Thymus (tissue), 11 donors: Measurements from ENCODE around the gene MRGPRD. TPM values are rescaled to one million over a fixed set of nuclear protein-coding genes. Genes with fewer than 3 reads are reported as not detected.

Source experiments
- DNase-seq, 9 donors: peaks; one replicate each; pipeline ENCODE4 v3.0.0-alpha.2; 2013; ENCODE audit warnings: low spot score in 9 of 9, low read depth in 6 of 9, missing footprints in 1 of 9
- H3K27ac ChIP-seq, 2 donors: one replicate each; pipeline ENCODE4 v1.5.1; 2013; ENCODE audit warnings: control low read depth in 1 of 2, low read depth in 1 of 2, low read length in 1 of 2, mild to moderate bottlenecking in 1 of 2, moderate library complexity in 1 of 2
- H3K27me3 ChIP-seq, 2 donors: one replicate each; pipeline ENCODE4 v1.5.1; 2013; ENCODE audit warnings: low read length in 1 of 2; ENCODE audit not compliant: control insufficient read depth in 2 of 2, insufficient read depth in 1 of 2
- H3K36me3 ChIP-seq, 2 donors: one replicate each; pipeline ENCODE4 v1.5.1; 2013; ENCODE audit warnings: low read length in 1 of 2, mild to moderate bottlenecking in 1 of 2, moderate library complexity in 1 of 2; ENCODE audit not compliant: control insufficient read depth in 2 of 2, insufficient read depth in 2 of 2
- H3K4me1 ChIP-seq, 2 donors: one replicate each; pipeline ENCODE4 v1.5.1; 2013; ENCODE audit warnings: low read length in 2 of 2; ENCODE audit not compliant: control insufficient read depth in 2 of 2, insufficient read depth in 2 of 2
- H3K4me3 ChIP-seq, 2 donors: one replicate each; pipeline ENCODE4 v1.5.1; 2013; ENCODE audit warnings: low read length in 2 of 2, control low read depth in 1 of 2, mild to moderate bottlenecking in 1 of 2
- H3K9me3 ChIP-seq, 2 donors: one replicate each; pipeline ENCODE4 v1.5.1; 2013; ENCODE audit warnings: low read length in 1 of 2, mild to moderate bottlenecking in 1 of 2; ENCODE audit not compliant: control insufficient read depth in 2 of 2, insufficient read depth in 1 of 2
- WGBS: extraction: QIAGEN DNeasy Blood & Tissue Kit; methylation state at CpG from one replicate; pipeline ENCODE4 v1.1.7; 2013; 5-methylcytosine and 5-hydroxymethylcytosine counted together
- polyA plus RNA-seq: library from polyadenylated mRNA; stranded (reverse); fragments of 200-250 nt; gene quantifications from one replicate; pipeline ENCODE4 v1.2.3, GENCODE V29; 2013
- total RNA-seq: library from RNA; stranded (reverse); fragments of 120-200 nt; gene quantifications from one replicate; pipeline ENCODE4 v1.2.4, GENCODE V29; 2013
- donor health status: healthy.

The MRGPRD gene
- total and polyA plus RNA-seq, 2 donors = 0.05 TPM; not detected in 1

DNA sequence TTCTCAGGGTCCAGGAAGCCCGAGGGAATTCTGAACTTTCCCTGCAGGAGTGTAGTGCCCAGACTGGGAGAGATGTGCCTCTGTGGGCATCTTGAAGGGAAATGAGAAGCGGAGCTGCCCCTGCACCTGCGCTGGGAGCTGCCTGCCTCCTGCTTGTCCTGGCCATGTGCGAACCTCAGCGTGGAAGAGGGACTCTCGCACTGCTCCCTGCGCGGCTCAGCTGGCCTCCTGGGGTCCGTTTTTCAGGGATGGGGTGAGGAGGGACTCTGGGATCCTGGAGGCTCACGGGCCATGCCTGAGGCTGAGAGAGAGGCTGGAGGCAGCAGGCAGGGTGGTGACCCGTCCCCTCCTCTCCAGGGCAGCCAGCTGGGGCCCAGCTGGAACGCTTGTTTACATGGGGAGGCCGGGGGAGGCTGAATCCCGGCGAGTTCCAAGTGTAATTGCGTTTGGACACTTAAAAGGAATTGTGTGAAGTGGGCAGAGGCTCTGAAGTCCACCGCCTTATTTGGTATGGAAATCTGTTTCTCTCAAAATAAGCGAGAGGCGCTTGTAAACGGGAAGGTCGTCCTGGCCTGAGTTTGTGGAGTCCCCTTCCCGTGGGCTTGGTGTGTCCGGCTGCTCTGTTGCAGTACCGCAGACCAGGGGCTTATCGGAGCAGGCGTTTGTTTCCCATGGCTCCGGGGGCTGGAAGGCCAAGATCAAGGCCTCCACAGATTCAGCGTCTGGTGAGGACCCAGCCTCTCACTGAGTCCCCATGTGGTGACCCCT lies 33.5 kb upstream of the MRGPRD start:
- Histone ChIP-seq H3K4me3 (no peak overlapping the region), H3K27me3 (peaks cover 50 to 67% of the 10 kb centered on the region in 2 donors)

DNA sequence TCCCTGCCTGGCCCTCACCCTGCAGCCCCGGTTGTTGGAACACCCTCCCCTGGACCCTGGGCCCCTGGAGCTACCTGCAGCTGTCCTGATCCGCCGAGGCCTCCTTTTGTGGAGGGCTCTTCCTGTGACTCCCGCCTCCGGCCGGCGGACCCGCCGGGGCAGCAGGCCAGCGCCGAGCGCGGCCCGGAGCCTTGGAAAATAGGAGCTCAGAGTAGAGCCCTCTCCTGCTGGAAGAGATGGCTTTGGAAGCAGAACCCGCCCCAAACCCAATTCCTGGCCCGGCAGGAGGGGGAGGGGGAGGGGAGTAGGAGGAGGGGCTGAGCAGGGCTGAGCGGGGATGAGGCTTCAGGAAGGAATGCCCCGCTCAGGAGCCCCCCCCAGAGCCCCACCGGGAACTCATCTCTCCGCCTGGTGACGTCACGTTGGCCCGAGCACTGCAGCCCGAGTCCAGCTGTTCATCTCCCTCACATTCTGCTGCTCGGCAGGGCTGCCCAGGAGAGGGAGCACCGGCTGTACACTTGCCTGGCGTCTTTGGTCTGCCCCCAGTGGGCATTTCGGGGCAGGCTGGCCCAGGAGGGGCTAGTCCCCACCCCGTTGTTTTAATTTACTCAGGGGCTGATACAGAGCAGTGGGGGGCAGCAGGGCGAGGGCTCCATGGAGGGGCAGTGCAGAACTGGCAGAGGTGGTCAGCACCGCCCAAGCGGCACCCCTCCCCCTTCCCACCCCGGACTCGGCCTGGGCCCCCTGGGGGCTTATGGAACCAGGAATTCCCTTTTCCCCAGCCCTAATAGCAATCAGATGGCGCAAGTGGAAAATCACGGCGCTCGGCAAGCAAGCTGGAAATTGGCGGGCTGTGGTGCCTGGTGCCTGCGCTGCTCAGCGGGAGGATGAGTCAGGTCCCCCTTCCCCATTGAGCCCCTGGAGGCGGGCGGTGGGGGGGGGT lies 32.5 kb upstream of the MRGPRD start, which contains the start of gene MRGPRF:
Gene MRGPRF (minus strand): TSS at position 238 of the 943 bp plus-strand sequence. CDS start 3,345 bp downstream, outside the sequence.
- H3K4me1 ChIP-seq = no peaks in the 10 kb centered on the region
- H3K27ac ChIP-seq = no peak within 1 kb of the TSS
- WGBS = 12% methylated on average over 43 of the region's 43 CpGs
- no peaks in the 10 kb centered on the region for H3K36me3 ChIP-seq
- no peak within 1 kb of the TSS for H3K4me3 ChIP-seq
- peaks cover 50 to 77% of the 10 kb centered on the region in 2 donors for H3K27me3 ChIP-seq
- no peak for DNase-seq
- no peaks in the 10 kb centered on the region for H3K9me3 ChIP-seq

More for the DNA sequence above, 33.5 kb upstream of the MRGPRD start:
- DNase-seq = no peak
- no peaks in the 10 kb centered on the region for H3K4me1 ChIP-seq
- H3K9me3 ChIP-seq = no peaks in the 10 kb centered on the region
- H3K27ac ChIP-seq = no peak overlapping the region
- H3K36me3 ChIP-seq = no peaks in the 10 kb centered on the region
- 55% methylated on average over 28 of the region's 28 CpGs for WGBS

DNA sequence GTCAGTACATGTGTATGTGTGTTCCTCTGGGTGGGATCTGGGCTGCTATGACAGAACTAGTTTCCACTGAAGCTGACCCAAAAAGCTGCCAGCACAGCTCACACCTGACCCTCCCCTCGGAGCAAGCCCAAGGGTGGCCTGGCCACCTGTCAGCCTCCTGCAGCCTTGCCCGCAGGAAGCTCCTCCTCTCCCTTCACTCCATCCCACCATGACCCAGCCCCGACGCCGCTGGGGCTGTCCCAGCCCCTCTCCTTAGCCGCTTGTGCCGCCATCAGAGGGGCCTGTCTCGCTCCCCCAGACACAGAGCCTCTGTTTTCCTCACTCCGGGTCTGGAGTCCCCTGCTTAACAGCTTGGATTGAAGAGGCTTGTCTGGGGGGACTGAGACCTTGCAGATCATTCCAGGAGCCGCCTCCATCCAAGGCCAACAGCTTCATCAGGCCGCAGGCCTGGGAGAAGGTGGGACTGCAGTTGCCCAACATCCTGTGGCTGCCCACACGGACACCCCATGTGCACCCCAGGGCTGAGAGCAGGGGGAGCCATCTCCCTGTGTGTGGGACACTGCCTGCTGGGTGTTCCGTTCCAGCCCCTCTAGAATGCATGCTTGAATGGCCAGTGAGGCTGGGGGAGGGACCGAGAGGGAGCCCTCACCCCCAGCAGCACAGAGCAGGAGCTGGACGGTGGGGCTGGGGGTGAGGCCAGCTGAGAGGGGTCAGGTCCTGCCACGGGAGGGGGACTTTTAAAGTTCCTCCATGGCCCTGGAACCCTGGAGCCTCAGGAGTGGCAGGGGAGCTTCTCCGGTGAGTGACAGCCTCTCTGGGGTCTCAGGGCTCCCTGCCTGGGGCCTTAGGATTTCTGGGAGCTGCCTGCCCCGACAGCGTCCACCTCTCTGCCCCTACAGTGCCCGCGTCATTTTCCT lies 31.6 kb upstream of the MRGPRD start:
- Histone ChIP-seq H3K4me3 (no peak overlapping the region), H3K27ac (no peak overlapping the region), H3K27me3 (peaks cover 50 to 85% of the 10 kb centered on the region in 2 donors), H3K36me3 (no peaks in the 10 kb centered on the region), H3K9me3 (no peaks in the 10 kb centered on the region), H3K4me1 (no peaks in the 10 kb centered on the region)
- 43% methylated on average over 21 of the region's 21 CpGs for whole genome bisulfite sequencing
- no peak for DNase-seq

DNA sequence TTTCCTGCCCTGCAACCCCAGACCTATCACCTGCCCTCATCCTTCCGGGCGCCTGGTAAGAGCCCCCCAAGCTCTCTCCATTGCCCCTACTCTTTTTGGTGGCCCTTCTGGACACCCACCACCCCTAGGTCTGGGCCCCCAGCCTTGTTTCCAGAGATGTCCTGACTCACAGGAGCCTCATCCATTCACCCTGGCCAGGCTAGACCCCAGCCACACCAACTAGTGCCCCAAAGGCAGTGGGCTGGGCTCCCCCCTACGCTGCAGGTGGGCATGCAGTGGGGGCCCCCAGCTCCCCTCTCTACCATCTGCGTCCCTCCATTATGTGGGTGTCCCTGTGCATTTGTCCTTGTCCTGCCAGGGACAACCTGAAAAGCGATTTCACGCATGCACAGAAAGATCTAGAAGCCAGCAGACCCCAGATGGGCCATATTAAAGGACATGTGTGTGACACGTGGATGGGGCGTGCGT lies 30.9 kb upstream of the MRGPRD start:
- H3K36me3 ChIP-seq = no peaks in the 10 kb centered on the region
- no peak overlapping the region for H3K27ac ChIP-seq
- no peaks in the 10 kb centered on the region for H3K9me3 ChIP-seq
- DNase-seq = no peak
- no peak overlapping the region for H3K4me3 ChIP-seq
- peaks cover 50 to 88% of the 10 kb centered on the region in 2 donors for H3K27me3 ChIP-seq
- WGBS = 86% methylated on average over 9 of the region's 9 CpGs
- no peaks in the 10 kb centered on the region for H3K4me1 ChIP-seq

GRCh38 chr11:69010964-69011623 lies 30.3 kb upstream of the MRGPRD start:
- H3K4me1 ChIP-seq = no peaks in the 10 kb centered on the region
- no peaks in the 10 kb centered on the region for H3K36me3 ChIP-seq
- peaks cover 50 to 90% of the 10 kb centered on the region in 2 donors for H3K27me3 ChIP-seq
- WGBS = 15% methylated on average over 43 of the region's 43 CpGs
- no peak overlapping the region for H3K27ac ChIP-seq
- DNase-seq = peak in 4 of 9 donors; percentile 7 to 39 (median 28)
- no peak overlapping the region for H3K4me3 ChIP-seq
- no peaks in the 10 kb centered on the region for H3K9me3 ChIP-seq

- Histone ChIP-seq H3K4me1 (no peaks in the 10 kb centered on the region), H3K4me3 (no peak overlapping the region), H3K27me3 (peaks cover 50 to 87% of the 10 kb centered on the region in 2 donors), H3K27ac (no peak overlapping the region), H3K9me3 (no peaks in the 10 kb centered on the region), H3K36me3 (no peaks in the 10 kb centered on the region)
- WGBS = 74% methylated on average over 9 of the region's 9 CpGs
- DNase-seq = no peak
Observed at GRCh38 chr11:69010361-69010891, 29.6 kb upstream of the MRGPRD start.

DNA sequence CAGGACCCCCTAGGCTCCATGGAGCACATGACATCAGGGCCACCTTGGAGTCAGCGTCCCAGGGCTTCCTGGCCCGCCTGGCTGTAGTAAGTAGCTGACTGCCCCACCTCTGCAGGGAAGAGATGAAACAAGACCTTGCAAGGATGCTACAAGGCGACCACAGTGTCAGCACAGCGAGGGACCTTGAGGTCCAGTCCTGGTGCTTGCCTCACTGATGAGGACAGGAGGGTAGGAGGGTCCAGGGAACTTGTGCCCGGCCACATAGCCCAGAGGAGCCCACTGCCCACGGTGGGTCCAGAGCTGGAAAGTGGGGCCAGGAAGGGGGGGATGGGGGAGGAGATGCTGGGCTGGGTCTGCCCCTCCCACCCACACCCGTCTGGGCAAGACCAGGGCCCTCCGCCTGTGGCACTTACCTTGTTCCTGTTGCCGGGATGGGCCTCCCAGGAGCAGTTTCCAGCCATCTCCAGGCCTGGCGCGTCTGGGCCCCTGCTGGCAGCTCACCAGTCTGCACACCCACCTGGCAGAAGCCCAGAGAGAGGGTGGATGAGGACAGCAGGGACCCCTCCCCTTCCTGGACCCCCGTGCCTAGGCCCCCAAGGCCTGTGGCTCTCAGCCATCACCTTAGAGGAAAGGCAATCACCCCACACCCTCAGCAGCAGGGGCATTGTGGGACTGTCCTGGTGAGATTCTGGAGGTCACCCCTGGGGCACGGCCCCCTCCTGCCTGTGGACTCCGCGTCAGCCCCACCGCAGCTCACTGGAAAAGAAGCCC lies 28.8 kb upstream of the MRGPRD start:
- Histone ChIP-seq H3K27ac (no peak overlapping the region), H3K27me3 (peaks cover 46 to 84% of the 10 kb centered on the region in 2 donors), H3K9me3 (no peaks in the 10 kb centered on the region), H3K4me3 (no peak overlapping the region), H3K36me3 (no peaks in the 10 kb centered on the region), H3K4me1 (no peaks in the 10 kb centered on the region)
- DNase-seq = no peak
- 81% methylated on average over 16 of the region's 16 CpGs for WGBS
